Colonic mucosa (tissue), 4 donors: ENCODE results near the gene MEGF6. TPM values are rescaled to one million over a fixed set of nuclear protein-coding genes. Genes with fewer than 3 reads are reported as not detected.
A peak's percentile ranks its signal among the peaks of the same experiment; 100 is the strongest.

Experiments used
- DNase-seq: peaks from one replicate; pipeline ENCODE4 v3.0.0-alpha.2; 2020
- H3K27ac ChIP-seq: fragments of 200-600 bp; one replicate; pipeline ENCODE4 v1.8.0; 2021
- H3K27me3 ChIP-seq: fragments of 200-600 bp; one replicate; pipeline ENCODE4 v1.8.0; 2021
- H3K36me3 ChIP-seq: fragments of 200-600 bp; one replicate; pipeline ENCODE4 v1.8.0; 2021
- H3K4me1 ChIP-seq: fragments of 200-600 bp; one replicate; pipeline ENCODE4 v1.8.0; 2021; ENCODE audit warnings: mild to moderate bottlenecking
- H3K4me3 ChIP-seq: fragments of 200-600 bp; one replicate; pipeline ENCODE4 v1.8.0; 2021
- H3K9ac ChIP-seq, 2 donors: one replicate each; pipeline ENCODE4 v1.7.0; 2013; ENCODE audit warnings: control low read depth in 2 of 2, low read depth in 2 of 2, low read length in 2 of 2
- H3K9me3 ChIP-seq: fragments of 200-600 bp; one replicate; pipeline ENCODE4 v1.8.0; 2021
- intact Hi-C: fragments of 100-400 bp; cut with DNase I; formaldehyde crosslinking; loops from one replicate; pipeline ENCODE4 v1.14.1; 2022
- total RNA-seq, 2 donors: library from RNA; stranded (reverse); fragmentation: NEBNext Ultra II Directional in 1 of 2; extraction: Animal tissue kit (Norgen Biotek cat#: 25700) in 1 of 2; gene quantifications; one replicate each; pipeline ENCODE4 v1.2.1, GENCODE V29; 2021
- TF ChIP-seq, protein P1 (sequence below): fragments of 200-600 bp; IDR thresholded peaks from one replicate; pipeline ENCODE4 v1.8.0; 2022; ENCODE audit warnings: antibody characterized with exemption, mild to moderate bottlenecking
- donor health status: healthy.
- donor health status: DM: no; HTN: no; CAD: no.
- donor health status: DM: no; HTN: no; CAD: no.

MEGF6 gene
- total RNA-seq, 2 donors from 2014 or later = 5.2 to 6.4 TPM

DNA sequence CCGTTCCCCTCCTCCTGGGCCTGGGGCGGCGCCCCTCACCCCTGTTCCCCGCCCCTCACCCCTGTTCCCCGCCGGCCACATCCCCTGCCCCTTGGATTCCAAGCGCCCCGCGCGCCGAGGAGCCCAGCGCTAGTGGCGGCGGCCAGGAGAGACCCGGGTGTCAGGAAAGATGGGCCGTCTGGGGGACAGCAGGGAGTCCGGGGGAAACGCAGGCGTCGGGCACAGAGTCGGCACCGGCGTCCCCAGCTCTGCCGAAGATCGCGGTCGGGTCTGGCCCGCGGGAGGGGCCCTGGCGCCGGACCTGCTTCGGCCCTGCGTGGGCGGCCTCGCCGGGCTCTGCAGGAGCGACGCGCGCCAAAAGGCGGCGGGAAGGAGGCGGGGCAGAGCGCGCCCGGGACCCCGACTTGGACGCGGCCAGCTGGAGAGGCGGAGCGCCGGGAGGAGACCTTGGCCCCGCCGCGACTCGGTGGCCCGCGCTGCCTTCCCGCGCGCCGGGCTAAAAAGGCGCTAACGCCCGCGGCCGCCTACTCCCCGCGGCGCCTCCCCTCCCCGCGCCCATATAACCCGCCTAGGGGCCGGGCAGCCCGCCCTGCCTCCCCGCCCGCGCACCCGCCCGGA is 40.7 kb upstream of the MEGF6 start, which contains the start of gene TP73:
TP73 (plus strand) TSS at position 587 of the 618 bp plus-strand sequence. CDS start 29,850 bp downstream, outside the sequence.
- no peak for DNase-seq
- Histone ChIP-seq H3K36me3 (no peaks in the 10 kb centered on the region), H3K27me3 (peaks cover 53% of the 10 kb centered on the region), H3K9ac (no peak within 1 kb of the TSS), H3K4me3 (peak within 1 kb of the TSS; percentile 25), H3K27ac (no peak within 1 kb of the TSS), H3K9me3 (no peaks in the 10 kb centered on the region), H3K4me1 (peaks cover 4% of the 10 kb centered on the region)
- TF ChIP-seq, protein P1, sequence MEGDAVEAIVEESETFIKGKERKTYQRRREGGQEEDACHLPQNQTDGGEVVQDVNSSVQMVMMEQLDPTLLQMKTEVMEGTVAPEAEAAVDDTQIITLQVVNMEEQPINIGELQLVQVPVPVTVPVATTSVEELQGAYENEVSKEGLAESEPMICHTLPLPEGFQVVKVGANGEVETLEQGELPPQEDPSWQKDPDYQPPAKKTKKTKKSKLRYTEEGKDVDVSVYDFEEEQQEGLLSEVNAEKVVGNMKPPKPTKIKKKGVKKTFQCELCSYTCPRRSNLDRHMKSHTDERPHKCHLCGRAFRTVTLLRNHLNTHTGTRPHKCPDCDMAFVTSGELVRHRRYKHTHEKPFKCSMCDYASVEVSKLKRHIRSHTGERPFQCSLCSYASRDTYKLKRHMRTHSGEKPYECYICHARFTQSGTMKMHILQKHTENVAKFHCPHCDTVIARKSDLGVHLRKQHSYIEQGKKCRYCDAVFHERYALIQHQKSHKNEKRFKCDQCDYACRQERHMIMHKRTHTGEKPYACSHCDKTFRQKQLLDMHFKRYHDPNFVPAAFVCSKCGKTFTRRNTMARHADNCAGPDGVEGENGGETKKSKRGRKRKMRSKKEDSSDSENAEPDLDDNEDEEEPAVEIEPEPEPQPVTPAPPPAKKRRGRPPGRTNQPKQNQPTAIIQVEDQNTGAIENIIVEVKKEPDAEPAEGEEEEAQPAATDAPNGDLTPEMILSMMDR = no peak
- intact Hi-C loops = no loop called here

DNA sequence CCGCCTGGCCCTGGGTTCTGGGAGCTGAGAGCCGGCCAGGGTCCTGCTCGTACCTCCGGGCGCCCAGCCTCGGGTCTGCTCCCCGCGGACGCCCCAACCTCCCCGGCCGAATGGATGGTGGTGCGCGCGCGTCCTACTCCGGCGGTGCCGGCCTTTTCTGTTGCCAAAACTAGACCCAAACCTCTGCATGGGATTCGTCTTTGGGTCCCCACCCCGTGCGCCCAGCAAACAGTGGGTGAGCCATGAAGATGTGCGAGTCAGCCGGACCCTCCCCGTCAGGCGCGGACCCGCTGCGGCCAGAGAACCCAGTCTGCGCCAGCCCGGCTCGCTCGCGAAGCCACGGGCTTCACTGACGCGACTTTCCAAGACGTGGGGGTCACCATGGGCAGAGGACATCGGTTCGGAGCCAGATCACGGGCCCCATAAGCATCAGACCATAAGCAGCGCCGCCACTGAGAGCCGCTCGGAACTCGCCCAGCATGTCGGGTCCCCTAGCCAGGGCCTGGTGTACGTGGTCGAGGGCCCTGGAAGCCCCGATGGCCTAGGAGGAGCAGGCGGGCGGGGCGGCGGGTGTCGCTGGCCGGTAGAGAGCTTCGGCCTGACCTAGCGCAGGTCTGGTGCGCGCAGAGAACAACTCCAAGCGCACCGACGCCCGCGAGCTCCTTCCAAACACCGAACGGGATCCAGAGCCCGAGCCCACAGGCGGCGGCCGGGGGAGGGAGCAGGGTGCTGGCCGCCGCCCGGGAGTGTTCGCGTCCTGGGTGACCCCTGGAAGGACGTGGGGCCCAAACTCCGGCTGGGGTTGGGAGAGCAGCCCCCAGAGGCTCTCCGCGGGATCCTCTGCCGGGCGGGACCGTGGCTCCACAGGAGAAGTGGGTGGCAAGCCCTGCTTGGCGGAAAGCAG is 40.0 kb upstream of the MEGF6 start:
- H3K9me3 ChIP-seq = no peaks in the 10 kb centered on the region
- no peak for DNase-seq
- H3K36me3 ChIP-seq = no peaks in the 10 kb centered on the region
- peaks cover 53% of the 10 kb centered on the region for H3K27me3 ChIP-seq
- intact Hi-C loops = no loop called here
- H3K4me3 ChIP-seq = no peak overlapping the region
- TF ChIP-seq, protein P1 = no peak
- no peak overlapping the region for H3K27ac ChIP-seq
- H3K4me1 ChIP-seq = peaks cover 4% of the 10 kb centered on the region
- no peak overlapping the region for H3K9ac ChIP-seq

DNA sequence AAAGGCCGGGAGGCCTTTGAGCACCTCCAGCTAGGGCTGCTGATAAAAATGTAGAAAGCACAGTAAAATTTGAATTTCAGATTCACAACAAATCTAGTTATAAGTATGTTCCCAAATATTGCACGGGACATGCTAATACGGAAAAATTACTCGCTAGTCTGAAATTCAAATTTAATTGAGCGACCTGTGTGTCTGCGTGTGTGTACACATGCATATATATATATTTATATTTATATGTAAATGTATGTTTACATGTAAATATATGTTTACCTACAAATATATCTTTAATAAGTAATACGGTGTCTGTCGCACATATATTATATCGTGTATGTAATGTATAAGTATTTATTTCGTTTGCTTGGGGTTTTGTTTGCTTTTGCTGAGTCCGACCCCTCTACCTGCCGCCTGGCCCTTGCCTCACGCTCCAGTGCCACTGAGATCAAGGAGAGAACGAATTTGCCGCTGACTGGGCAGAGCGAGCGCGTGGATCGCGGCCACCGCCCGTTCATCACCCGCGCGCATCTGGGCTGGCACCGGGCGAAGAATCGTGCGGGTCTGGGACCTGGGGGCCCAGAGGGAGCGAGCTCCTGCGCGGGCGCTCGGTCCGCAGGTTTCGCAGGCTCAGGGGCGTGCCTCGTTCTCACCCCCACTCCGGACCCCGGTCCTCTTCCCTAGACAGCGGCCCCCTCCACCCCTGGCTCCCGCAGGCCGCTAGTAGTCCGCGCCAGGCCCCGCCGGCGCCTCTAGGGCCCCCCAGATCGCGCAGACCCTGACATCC is 39.1 kb upstream of the MEGF6 start:
- peaks cover 4% of the 10 kb centered on the region for H3K4me1 ChIP-seq
- H3K4me3 ChIP-seq = no peak overlapping the region
- no peak for DNase-seq
- H3K27me3 ChIP-seq = peaks cover 49% of the 10 kb centered on the region
- TF ChIP-seq, protein P1 = no peak
- no peaks in the 10 kb centered on the region for H3K9me3 ChIP-seq
- intact Hi-C loops = no loop called here
- no peak overlapping the region for H3K9ac ChIP-seq
- no peak overlapping the region for H3K27ac ChIP-seq
- no peaks in the 10 kb centered on the region for H3K36me3 ChIP-seq

DNA sequence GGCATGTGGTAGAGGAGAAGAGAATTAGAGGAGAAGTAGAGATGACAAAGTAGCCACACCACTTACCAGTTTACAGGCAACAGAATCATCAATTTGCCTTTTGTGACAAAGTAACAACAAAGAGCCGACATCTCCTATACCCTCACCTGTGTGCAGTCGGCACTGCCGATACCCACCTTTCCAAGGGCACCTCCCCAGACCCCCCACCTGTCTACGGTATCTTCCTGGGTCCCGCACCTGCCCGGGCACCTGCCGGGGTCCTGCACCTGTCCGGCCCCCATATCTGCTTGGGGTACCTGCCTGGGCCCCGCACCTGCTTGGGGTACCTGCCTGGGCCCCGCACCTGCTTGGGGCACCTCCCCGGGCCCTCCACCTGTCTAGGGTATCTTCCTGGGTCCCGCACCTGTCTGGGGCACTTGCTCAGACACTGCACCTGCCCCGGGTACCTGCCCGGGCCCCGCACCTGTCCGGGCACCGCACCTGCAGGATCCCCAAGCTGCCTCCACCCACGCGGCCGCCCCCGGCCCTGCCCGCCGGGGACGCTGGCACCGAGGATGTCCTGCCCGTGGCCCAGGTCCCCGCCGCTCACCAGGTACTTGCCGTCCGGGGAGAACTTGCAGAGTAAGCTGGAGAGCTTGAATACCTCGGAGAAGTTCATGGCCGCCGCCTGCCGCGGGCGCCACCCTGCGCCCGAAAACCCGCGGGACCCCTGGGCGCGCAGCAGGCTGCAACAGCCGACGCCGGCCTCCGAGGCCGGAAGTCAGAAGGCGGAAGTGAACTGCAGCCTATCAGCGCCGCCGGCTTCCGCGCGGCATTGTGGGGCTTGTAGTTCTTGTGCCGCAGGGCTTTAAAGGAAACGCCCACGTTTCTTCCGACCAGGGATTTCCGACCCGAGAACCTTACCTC is 38.3 kb upstream of the MEGF6 start, which contains the start of gene WRAP73:
WRAP73 (minus strand) TSS at position 762 of the 906 bp plus-strand sequence; CDS start at position 658, 104 bp downstream.
- intact Hi-C loops = no loop called here
- peaks cover 43% of the 10 kb centered on the region for H3K27me3 ChIP-seq
- H3K4me1 ChIP-seq = peaks cover 4% of the 10 kb centered on the region
- TF ChIP-seq, protein P1 = no peak
- DNase-seq = peak; percentile 88
- H3K36me3 ChIP-seq = no peaks in the 10 kb centered on the region
- H3K9me3 ChIP-seq = no peaks in the 10 kb centered on the region
- peak within 1 kb of the TSS; percentile 66 to 91 for H3K9ac ChIP-seq
- H3K27ac ChIP-seq = no peak within 1 kb of the TSS
- peak within 1 kb of the TSS; percentile 75 for H3K4me3 ChIP-seq
